Daoy (cell line): ENCODE measurements around the gene PCNX1. TPM values are rescaled to one million over a fixed set of nuclear protein-coding genes. Genes with fewer than 3 reads are reported as not detected.

ENCODE experiments used
- DNase-seq: peaks from one replicate; pipeline ENCODE4 v3.0.0-alpha.2; 2015; ENCODE audit warnings: low read depth
- total RNA-seq: library from RNA; depleted of rRNA; stranded (reverse); fragments of >200 nt; shearing (Covaris generic); gene quantifications from 2 replicates; pipeline ENCODE4 v1.2.3, GENCODE V29; 2014

Gene PCNX1
- total RNA-seq, 1 experiment from 2014 or later, result 21.6 TPM

DNA sequence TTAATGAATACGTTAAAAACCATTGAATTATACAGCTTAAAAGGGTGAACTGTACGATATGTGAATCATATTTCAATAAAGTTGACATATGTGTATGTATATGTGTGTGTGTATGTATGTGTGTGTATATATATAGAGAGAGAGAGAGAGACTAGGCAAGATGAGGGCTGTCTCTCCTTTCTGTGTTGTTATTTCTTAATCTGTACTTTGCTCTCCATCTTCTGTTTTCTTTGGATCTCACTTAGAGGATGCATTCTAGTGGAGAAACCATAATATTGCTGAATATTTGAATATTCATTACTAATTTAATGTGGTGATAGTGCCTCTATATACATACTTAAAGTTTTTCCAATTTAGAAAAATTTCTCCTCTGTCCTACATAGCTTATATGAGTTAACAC, 50.5 kb downstream of the PCNX1 start:
- no peak for DNase-seq

GRCh38 chr14:70962935-70963334, 55.7 kb downstream of the PCNX1 start:
- DNase-seq, result no peak

DNA sequence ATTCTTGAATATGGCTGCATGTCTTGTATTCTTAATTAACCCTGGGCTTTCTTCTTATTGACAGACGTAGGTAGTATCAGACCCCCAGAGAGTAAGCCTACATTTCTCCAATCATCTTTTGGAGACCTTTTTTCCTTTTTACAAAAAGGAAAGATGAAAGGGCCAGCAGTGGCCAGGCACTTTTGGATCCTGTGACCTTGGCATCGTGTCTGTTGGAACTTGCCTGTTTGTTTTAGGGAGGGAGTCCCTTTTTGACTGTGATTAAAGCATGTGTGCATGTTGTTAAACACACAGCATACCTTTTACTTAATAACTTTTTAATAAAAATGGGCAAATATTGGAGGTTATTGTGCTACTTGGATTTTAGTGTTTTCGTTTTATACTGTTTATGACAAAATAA, 57.2 kb downstream of the PCNX1 start:
- no peak for DNase-seq

GRCh38 chr14:70971560-70971959, 64.3 kb downstream of the PCNX1 start:
- no peak for DNase-seq

- DNase-seq, result peak; percentile 78
These were observed 65.1 kb downstream of the PCNX1 start for GRCh38 chr14:70972107-70972976.

GRCh38 chr14:70976591-70976990, 69.3 kb downstream of the PCNX1 start:
- DNase-seq, result no peak

GRCh38 chr14:70981000-70981952, 74.0 kb downstream of the PCNX1 start:
- no peak for DNase-seq

DNA sequence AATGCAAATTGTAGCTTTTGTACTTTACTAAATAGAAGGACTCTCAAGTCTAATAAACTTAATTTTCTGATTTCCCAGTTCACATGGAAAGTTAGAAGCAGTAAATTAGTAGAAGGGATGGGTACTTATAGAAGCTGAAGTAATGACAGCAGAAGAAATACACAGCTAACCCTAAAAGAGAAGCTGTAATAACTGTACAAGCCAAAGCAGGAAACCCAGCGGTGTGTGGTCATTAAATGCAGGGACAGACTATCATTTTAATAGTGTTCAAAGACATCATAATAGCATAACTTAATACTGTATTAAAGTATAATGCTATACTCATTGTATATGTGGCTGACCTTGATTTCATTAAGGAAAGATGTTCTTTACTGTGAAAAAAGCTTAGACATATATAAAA, 74.9 kb downstream of the PCNX1 start:
- DNase-seq, result no peak

GRCh38 chr14:70987041-70987440, 79.8 kb downstream of the PCNX1 start:
- DNase-seq, result no peak

GRCh38 chr14:70988452-70988851, 81.2 kb downstream of the PCNX1 start:
- DNase-seq, result no peak

- DNase-seq, result no peak
These were observed 86.7 kb downstream of the PCNX1 start for GRCh38 chr14:70993931-70994330.

DNA sequence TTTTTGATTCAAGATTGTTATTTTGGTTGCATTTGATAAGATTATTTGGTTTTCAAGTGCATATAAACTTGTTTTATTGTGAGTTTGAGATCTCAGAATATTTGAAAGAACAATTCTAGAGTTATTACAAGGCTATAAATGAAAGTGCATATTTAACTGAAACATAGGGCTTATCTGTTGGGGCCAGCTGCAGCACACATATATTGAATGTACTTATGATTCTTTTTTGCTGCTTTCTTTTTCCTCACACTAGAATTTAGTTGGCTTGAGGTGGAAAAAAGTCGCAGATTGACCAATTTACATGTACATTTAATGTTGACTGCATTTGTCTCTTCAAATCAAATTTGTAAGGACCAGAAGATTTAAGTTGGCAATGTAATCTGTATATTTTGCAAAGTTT, 88.0 kb downstream of the PCNX1 start:
- no peak for DNase-seq

- no peak for DNase-seq
These were observed 88.4 kb downstream of the PCNX1 start for GRCh38 chr14:70995671-70996070.

DNA sequence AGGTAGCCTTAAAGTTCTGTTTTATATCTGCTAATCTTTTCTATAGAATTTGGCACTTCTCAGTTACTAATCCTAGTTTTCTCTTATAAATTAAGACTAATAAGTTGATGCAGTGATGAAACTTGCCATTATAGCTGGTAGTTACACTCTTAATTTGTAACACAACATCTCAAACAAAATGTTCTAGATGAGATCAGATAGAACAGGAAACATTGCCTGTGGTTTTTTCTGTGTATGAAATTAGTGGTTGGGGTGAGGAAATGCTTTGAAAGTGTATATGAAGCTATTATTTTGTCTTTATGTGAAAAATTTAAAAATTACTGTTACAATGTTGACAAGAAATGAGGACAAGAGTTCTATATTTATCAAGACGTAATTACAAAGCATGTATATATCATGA, 91.9 kb downstream of the PCNX1 start:
- DNase-seq, result no peak

DNA sequence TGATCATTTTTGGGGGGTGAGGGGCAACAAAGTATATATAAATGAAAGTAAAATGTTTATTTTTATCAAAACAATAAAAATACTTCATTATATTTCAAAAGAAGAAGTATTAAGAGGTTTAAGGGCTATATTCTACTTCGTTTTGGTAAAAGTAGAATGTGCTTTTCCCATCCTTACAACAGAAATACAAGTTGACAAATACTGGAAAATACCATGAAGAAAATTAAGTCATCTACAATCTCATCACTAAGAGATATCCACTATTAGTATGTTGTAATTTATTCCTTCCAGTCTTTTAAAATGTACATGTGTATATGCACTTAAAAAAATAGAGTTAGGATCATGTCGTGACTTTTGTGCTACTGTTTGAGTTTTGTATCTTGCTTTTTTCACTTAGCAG, 92.8 kb downstream of the PCNX1 start:
- no peak for DNase-seq

GRCh38 chr14:71001742-71002141, 94.5 kb downstream of the PCNX1 start:
- no peak for DNase-seq

- no peak for DNase-seq
These were observed 95.9 kb downstream of the PCNX1 start for GRCh38 chr14:71003156-71003555.

DNA sequence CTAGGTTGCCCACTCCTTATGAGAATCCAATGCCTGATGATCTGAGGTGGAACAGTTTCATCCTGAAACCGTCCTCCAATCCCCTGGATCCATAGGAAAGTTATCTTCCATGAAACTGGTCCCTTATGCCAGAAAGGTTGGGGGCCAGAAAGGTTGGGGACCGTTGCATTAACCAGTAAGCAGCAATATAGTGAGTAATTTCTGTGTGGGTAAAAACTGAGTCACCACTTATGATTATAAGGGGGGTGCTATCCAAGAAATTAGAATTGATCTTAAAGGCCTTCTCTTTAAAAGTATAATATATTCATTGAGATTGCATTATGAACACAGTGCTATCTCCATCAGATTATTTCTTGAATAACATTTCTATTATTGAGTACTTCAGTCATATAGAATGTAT, 97.2 kb downstream of the PCNX1 start:
- no peak for DNase-seq

DNA sequence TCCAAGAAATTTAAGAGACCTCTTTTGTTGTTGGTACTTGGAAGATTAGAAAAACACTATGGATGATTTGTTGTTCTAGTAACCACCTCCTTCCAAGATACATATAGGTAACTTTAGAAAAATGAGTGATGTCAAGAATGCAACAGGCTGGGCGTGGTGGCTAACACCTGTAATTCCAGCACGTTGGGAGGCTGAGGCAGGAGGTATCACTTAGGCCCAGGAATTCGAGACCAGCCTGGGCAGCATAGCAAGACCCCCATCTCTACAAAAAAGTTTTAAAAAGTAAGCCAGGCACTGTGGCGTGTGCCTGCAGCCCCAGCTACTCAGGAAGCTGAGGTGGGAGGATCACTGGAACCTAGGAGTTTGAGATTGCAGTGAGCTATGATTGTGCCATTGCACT, 97.8 kb downstream of the PCNX1 start:
- DNase-seq, result no peak

DNA sequence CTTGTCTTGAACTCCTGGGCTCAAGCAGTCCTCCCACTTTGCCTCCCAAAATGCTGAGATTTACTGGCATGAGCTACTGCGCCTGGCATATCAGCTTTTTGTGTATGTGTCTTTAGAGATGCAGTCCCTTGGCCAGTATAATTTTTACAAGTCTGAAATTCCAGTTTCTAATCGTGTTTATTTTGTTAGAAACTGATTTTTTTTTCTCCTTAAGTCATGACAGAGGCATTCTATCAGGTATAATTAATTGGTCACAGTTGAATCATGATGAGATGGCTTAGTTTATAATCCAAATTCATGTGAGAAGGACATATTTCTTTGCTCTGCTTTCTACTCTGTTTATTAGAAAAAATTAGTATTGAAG, 98.9 kb downstream of the PCNX1 start:
- no peak for DNase-seq

GRCh38 chr14:71011479-71011878, 104.2 kb downstream of the PCNX1 start:
- DNase-seq, result no peak

- DNase-seq, result no peak
These were observed 105.6 kb downstream of the PCNX1 start for GRCh38 chr14:71012888-71013287.
